HL-60 (cell line): Measurements from ENCODE around the gene NAGA.

Source experiments
- GABPA ChIP-seq: IDR thresholded peaks from 2 replicates; pipeline ENCODE4 v1.6.1; 2012; ENCODE audit warnings: low read depth
- POLR2AphosphoS5 ChIP-seq: IDR thresholded peaks from 2 replicates; pipeline ENCODE4 v1.6.1; 2012; ENCODE audit warnings: low read depth
- REST ChIP-seq: IDR thresholded peaks from 2 replicates; pipeline ENCODE4 v1.6.1; 2012; ENCODE audit warnings: low read depth; ENCODE audit not compliant: insufficient replicate concordance
- SPI1 ChIP-seq: IDR thresholded peaks from 2 replicates; pipeline ENCODE4 v1.6.1; 2012; ENCODE audit warnings: low read depth, mild to moderate bottlenecking, borderline replicate concordance
- TF ChIP-seq, protein P1 (sequence below): IDR thresholded peaks from one replicate; pipeline ENCODE4 v1.5.1; 2011; ENCODE audit warnings: low read length, control low read depth, inconsistent platforms; ENCODE audit not compliant: insufficient read depth

- TF ChIP-seq, protein P1, sequence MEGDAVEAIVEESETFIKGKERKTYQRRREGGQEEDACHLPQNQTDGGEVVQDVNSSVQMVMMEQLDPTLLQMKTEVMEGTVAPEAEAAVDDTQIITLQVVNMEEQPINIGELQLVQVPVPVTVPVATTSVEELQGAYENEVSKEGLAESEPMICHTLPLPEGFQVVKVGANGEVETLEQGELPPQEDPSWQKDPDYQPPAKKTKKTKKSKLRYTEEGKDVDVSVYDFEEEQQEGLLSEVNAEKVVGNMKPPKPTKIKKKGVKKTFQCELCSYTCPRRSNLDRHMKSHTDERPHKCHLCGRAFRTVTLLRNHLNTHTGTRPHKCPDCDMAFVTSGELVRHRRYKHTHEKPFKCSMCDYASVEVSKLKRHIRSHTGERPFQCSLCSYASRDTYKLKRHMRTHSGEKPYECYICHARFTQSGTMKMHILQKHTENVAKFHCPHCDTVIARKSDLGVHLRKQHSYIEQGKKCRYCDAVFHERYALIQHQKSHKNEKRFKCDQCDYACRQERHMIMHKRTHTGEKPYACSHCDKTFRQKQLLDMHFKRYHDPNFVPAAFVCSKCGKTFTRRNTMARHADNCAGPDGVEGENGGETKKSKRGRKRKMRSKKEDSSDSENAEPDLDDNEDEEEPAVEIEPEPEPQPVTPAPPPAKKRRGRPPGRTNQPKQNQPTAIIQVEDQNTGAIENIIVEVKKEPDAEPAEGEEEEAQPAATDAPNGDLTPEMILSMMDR: no peak
- TF ChIP-seq GABPA (no peak), REST (no peak), POLR2AphosphoS5 (no peak), SPI1 (no peak)
Observed at GRCh38 chr22:42060489-42060888, 10.1 kb downstream of the NAGA start.
